WERI-Rb-1 (cell line): ENCODE data around the gene AFF1.

ENCODE experiments used
- DNase-seq: peaks from one replicate; pipeline ENCODE4 v3.0.0-alpha.2; 2020
- H3K27ac ChIP-seq: fragments of 250-450 bp; sonication (Bioruptor Pico); 2 replicates; pipeline ENCODE4 v1.5.1; 2020; ENCODE audit warnings: mild to moderate bottlenecking, moderate library complexity
- H3K27me3 ChIP-seq: fragments of 250-450 bp; sonication (Bioruptor Pico); 2 replicates; pipeline ENCODE4 v1.5.1; 2021; ENCODE audit warnings: mild to moderate bottlenecking, low read depth, moderate library complexity; ENCODE audit not compliant: insufficient read depth, severe bottlenecking
- H3K36me3 ChIP-seq: fragments of 250-450 bp; sonication (Bioruptor Pico); 2 replicates; pipeline ENCODE4 v1.5.1; 2020; ENCODE audit warnings: mild to moderate bottlenecking, moderate library complexity
- H3K4me3 ChIP-seq: 2 replicates; pipeline ENCODE4 v1.5.1; 2011; ENCODE audit warnings: low read depth, mild to moderate bottlenecking, control low read depth, low read length
- H3K9me3 ChIP-seq: fragments of 250-450 bp; sonication (Bioruptor Pico); 2 replicates; pipeline ENCODE4 v1.5.1; 2021; ENCODE audit warnings: mild to moderate bottlenecking, moderate library complexity; ENCODE audit not compliant: severe bottlenecking
- TF ChIP-seq, protein P1 (sequence below): IDR thresholded peaks from 2 replicates; pipeline ENCODE4 v1.5.1; 2011; ENCODE audit warnings: low read depth, mild to moderate bottlenecking, control low read depth, inconsistent platforms, low read length

Gene AFF1

GRCh38 chr4:87053176-87053658, 118.4 kb downstream of the AFF1 start:
- H3K27me3 ChIP-seq = no peaks in the 10 kb centered on the region
- no peaks in the 10 kb centered on the region for H3K9me3 ChIP-seq
- H3K27ac ChIP-seq = peak overlapping the region; percentile 68
- TF ChIP-seq, protein P1, sequence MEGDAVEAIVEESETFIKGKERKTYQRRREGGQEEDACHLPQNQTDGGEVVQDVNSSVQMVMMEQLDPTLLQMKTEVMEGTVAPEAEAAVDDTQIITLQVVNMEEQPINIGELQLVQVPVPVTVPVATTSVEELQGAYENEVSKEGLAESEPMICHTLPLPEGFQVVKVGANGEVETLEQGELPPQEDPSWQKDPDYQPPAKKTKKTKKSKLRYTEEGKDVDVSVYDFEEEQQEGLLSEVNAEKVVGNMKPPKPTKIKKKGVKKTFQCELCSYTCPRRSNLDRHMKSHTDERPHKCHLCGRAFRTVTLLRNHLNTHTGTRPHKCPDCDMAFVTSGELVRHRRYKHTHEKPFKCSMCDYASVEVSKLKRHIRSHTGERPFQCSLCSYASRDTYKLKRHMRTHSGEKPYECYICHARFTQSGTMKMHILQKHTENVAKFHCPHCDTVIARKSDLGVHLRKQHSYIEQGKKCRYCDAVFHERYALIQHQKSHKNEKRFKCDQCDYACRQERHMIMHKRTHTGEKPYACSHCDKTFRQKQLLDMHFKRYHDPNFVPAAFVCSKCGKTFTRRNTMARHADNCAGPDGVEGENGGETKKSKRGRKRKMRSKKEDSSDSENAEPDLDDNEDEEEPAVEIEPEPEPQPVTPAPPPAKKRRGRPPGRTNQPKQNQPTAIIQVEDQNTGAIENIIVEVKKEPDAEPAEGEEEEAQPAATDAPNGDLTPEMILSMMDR = no peak
- no peak overlapping the region for H3K4me3 ChIP-seq
- DNase-seq = no peak
- peaks cover 20% of the 10 kb centered on the region for H3K36me3 ChIP-seq

GRCh38 chr4:87053802-87054767, 119.3 kb downstream of the AFF1 start:
- Histone ChIP-seq H3K4me3 (no peak overlapping the region; the same call in 1 of the 2 replicates), H3K36me3 (peaks cover 15% of the 10 kb centered on the region), H3K27me3 (no peaks in the 10 kb centered on the region), H3K27ac (peak overlapping the region; percentile 68), H3K9me3 (no peaks in the 10 kb centered on the region)
- TF ChIP-seq, protein P1 = no peak
- DNase-seq = peak; percentile 76

DNA sequence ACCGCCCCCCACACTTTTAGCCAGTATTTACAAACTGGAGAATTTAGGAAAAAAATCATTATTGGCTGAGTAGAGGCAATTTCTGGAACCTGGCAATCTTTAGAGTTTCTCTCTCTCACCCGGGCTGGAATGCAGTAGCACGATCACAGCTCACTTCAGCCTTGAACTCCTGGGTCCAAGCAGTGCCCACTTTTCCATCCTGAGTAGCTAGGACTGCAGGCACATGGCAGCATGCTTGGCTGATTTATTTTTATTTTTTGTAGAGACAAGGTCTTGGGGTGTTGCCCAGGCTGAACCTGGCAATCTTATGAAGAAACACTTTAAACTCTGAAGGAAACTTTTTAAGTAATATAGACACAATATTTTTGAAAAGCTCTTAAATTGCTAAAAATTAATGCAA, 120.1 kb downstream of the AFF1 start:
- H3K9me3 ChIP-seq = no peaks in the 10 kb centered on the region
- peak overlapping the region; percentile 62 for H3K27ac ChIP-seq
- DNase-seq = no peak
- no peaks in the 10 kb centered on the region for H3K27me3 ChIP-seq
- TF ChIP-seq, protein P1 = no peak
- H3K4me3 ChIP-seq = no peak overlapping the region
- peaks cover 12% of the 10 kb centered on the region for H3K36me3 ChIP-seq

GRCh38 chr4:87055311-87055710, 120.5 kb downstream of the AFF1 start:
- Histone ChIP-seq H3K4me3 (0 out of 2 replicates have a peak overlapping the region, but pooled peaks have one; percentile 5), H3K9me3 (no peaks in the 10 kb centered on the region)

GRCh38 chr4:87056881-87057280, 122.1 kb downstream of the AFF1 start:
- no peak for DNase-seq
- Histone ChIP-seq H3K27ac (peak overlapping the region; percentile 56), H3K27me3 (no peaks in the 10 kb centered on the region), H3K36me3 (peaks cover 2% of the 10 kb centered on the region; the same call in 1 of the 2 replicates), H3K4me3 (no peak overlapping the region), H3K9me3 (no peaks in the 10 kb centered on the region)
- TF ChIP-seq, protein P1 = no peak

More at GRCh38 chr4:87055311-87055710, 120.5 kb downstream of the AFF1 start:
- TF ChIP-seq, protein P1 = no peak
- Histone ChIP-seq H3K36me3 (peaks cover 10% of the 10 kb centered on the region), H3K27me3 (no peaks in the 10 kb centered on the region), H3K27ac (peak overlapping the region; percentile 62)
- DNase-seq = no peak
